ENCODE results near the gene TMA7.

The TMA7 gene

DNA sequence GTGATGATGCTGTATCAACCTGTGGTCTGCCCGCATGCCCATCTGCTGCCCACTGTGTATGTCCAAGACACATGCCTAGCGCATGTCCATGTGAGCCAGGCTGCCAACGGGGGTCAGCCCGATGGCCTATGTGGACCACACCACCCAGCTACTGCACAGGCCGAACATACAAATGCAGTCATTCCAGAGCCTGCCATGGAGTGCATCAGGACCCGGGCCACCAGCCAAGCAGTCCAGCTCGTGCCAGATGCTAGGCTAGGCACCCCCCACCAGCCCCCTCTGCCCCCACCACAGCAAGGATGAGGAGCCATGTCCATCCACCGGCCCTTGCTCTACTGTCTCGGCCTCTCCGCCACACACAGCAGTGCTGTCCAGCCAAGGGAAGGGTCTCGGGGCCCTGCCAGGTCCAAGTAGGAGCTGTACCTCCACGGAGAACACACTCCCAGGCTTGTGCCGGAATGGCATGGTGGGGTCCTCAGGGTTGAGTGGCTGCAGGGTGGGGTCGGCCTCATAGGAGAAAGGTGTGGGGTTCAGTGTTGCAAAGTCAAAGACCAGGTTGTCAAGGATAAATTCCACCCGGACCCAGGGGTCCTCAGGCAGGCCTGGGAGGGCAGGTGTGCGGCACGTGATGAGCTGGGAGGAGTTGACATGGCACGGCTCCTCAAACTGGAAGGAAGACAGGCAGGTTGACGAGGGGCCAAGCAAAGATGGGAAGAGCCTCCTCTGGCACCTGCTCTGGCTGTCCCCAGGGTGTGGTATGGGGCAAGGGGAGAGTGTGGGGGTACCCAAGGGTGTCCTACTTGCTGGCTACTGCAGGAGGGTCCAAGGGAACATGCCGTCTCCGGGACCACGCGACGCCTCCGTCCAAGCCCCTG lies 25.4 kb upstream of the TMA7 start:
- H3K36me3 ChIP-seq (ENCODE audit: insufficient read depth, insufficient read length, low read length): peaks cover 97% of the 10 kb centered on the region
- TF ChIP-seq SUZ12 (IDR thresholded peaks at IDR 0.05; ENCODE audit: extremely low read depth, insufficient read depth, insufficient read length) (no peak), ZNF274 (IDR thresholded peaks at IDR 0.05; ENCODE audit: low read depth, low read length) (no peak), YY1 (IDR thresholded peaks at IDR 0.05; ENCODE audit: insufficient read depth, insufficient read length) (no peak)

DNA sequence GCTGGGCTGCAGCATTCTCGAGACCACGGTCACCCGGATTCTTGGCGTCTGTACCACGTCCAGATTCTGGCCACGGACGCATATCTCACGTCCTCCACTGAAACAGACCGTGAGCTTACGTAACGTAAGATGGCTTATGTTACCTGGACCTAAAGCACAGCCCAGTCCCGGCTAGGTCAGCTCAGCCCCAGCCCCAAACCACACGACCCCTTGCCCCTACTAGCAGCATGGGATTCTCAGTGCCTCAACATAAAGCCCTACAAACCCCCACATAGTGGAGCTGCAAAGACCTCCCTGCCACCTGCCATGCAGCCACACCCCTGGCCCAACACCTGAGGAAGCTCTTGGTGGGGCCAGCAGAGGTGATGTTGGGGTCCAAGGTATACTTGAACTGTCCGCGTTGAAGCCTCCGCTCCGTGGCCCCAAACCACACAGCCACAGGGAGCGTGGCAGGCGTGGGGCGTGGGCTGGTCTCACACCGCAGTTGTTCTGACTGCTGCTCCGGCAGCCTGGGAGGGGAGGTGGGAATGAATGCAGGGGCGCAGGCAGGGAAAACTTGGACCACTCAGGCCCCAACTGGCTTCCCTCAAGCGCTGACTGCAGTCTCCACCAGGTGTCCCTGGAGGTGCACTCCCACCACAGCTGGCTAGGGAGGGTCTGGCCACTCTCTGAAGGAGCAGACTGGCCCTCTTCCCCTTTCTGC lies 24.7 kb upstream of the TMA7 start:
- H3K36me3 ChIP-seq (ENCODE audit: insufficient read depth, insufficient read length, low read length): peaks cover 97% of the 10 kb centered on the region
- TF ChIP-seq ZNF274 (IDR thresholded peaks at IDR 0.05; ENCODE audit: low read depth, low read length) (no peak), YY1 (IDR thresholded peaks at IDR 0.05; ENCODE audit: insufficient read depth, insufficient read length) (no peak), SUZ12 (IDR thresholded peaks at IDR 0.05; ENCODE audit: extremely low read depth, insufficient read depth, insufficient read length) (no peak)
- DNase-seq (ENCODE audit: low read depth, low spot score): no peak

More for the DNA sequence above, 25.4 kb upstream of the TMA7 start:
- peaks cover under 1% of the 10 kb centered on the region for H3K4me1 ChIP-seq (ENCODE audit: insufficient read depth, insufficient read length)
- no peaks in the 10 kb centered on the region for H3K9me3 ChIP-seq (ENCODE audit: insufficient read depth, low read length)
- no peak overlapping the region for H3K4me3 ChIP-seq (ENCODE audit: insufficient read length, low read depth)
- no peaks in the 10 kb centered on the region for H3K27me3 ChIP-seq (ENCODE audit: insufficient read depth, insufficient read length)
- H3K9ac ChIP-seq (ENCODE audit: insufficient read length, low read depth): no peak overlapping the region
- DNase-seq (ENCODE audit: low read depth, low spot score): no peak

DNA sequence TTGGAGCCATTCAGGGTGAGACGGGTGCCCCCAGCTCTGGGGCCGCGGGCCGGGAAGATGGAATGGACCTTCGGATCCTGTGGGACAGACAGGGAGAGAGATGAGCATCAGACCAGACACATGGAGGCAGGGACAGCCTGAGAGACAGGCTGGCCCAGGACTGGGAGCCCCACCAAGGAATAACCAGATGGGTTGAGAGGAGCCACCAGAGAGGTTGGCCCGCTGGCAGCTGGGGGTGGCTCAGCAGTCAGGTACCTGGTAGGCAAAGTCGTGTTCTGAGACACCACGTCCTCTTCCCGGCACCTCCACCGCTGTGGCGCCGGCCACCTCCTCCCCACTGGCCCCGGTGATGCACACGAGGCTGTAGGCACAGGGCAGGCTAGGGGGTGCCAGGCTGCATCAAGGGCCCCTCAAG lies 24.0 kb upstream of the TMA7 start:
- Histone ChIP-seq H3K36me3 (ENCODE audit: insufficient read depth, insufficient read length, low read length) (peaks cover 97% of the 10 kb centered on the region), H3K9me3 (ENCODE audit: insufficient read depth, low read length) (no peaks in the 10 kb centered on the region), H3K4me3 (ENCODE audit: insufficient read length, low read depth) (no peak overlapping the region), H3K27me3 (ENCODE audit: insufficient read depth, insufficient read length) (no peaks in the 10 kb centered on the region), H3K4me1 (ENCODE audit: insufficient read depth, insufficient read length) (no peaks in the 10 kb centered on the region), H3K9ac (ENCODE audit: insufficient read length, low read depth) (no peak overlapping the region)
- DNase-seq (ENCODE audit: low read depth, low spot score): no peak
- no peak for TF ChIP-seq SUZ12 (IDR thresholded peaks at IDR 0.05; ENCODE audit: extremely low read depth, insufficient read depth, insufficient read length)
- TF ChIP-seq YY1 (IDR thresholded peaks at IDR 0.05; ENCODE audit: insufficient read depth, insufficient read length): no peak
- TF ChIP-seq ZNF274 (IDR thresholded peaks at IDR 0.05; ENCODE audit: low read depth, low read length): no peak

More for the DNA sequence above, 24.7 kb upstream of the TMA7 start:
- Histone ChIP-seq H3K9me3 (ENCODE audit: insufficient read depth, low read length) (no peaks in the 10 kb centered on the region), H3K4me1 (ENCODE audit: insufficient read depth, insufficient read length) (no peaks in the 10 kb centered on the region), H3K4me3 (ENCODE audit: insufficient read length, low read depth) (no peak overlapping the region), H3K27me3 (ENCODE audit: insufficient read depth, insufficient read length) (no peaks in the 10 kb centered on the region), H3K9ac (ENCODE audit: insufficient read length, low read depth) (no peak overlapping the region)

DNA sequence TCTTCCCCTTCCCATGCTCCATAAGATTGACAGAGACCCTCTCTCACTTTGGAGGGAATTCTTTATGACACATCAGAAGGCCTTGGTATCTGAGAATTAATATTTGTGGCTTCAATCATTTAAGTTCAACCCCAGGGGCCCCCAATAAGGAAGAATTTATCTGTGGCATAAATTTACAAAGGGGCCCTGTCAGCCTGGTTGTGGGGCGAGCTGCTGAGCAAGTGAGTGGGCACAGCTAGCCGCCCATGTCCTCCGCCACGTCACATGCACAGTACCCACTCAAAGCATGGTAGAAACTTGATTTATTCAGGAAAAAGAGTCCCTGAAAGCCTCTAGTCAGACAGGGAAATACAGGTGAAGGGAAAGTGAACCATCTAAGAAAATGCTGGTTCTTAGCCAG lies 23.5 kb upstream of the TMA7 start:
- Histone ChIP-seq H3K27me3 (ENCODE audit: insufficient read depth, insufficient read length) (no peaks in the 10 kb centered on the region), H3K4me1 (ENCODE audit: insufficient read depth, insufficient read length) (no peaks in the 10 kb centered on the region), H3K9me3 (ENCODE audit: insufficient read depth, low read length) (no peaks in the 10 kb centered on the region), H3K4me3 (ENCODE audit: insufficient read length, low read depth) (no peak overlapping the region), H3K9ac (ENCODE audit: insufficient read length, low read depth) (no peak overlapping the region), H3K36me3 (ENCODE audit: insufficient read depth, insufficient read length, low read length) (peaks cover 97% of the 10 kb centered on the region)
- DNase-seq (ENCODE audit: low read depth, low spot score): no peak
- no peak for TF ChIP-seq ZNF274 (IDR thresholded peaks at IDR 0.05; ENCODE audit: low read depth, low read length)
- no peak for TF ChIP-seq YY1 (IDR thresholded peaks at IDR 0.05; ENCODE audit: insufficient read depth, insufficient read length)

DNA sequence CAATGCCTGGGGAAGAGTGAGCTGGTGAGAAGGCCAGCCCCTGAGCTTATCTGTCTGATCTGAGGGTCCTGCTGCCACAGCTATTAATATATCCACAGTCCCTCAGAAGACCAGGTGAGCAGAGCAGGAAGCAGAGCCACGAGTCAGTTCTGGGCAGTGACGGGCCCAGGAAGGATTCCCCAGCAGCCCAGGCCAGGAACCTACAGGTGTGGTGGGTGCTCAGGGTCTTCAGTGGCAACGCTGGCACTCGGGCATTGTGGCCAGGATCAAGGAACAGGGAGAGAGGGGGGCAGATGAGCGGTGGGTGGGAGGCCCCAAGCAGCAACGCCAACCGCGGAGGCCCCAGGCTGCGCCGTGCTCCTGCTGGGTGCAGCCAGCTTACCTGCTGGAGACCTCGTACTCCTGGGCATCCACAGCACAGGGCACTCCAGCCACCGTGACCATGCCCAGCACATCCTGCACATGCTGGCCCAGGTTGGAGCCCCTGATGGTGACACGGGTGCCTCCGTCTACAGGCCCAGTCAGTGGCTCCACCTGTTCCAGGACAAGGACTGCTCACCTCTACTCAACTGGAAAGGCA lies 22.4 kb upstream of the TMA7 start:
- Histone ChIP-seq H3K36me3 (ENCODE audit: insufficient read depth, insufficient read length, low read length) (peaks cover 92% of the 10 kb centered on the region), H3K27me3 (ENCODE audit: insufficient read depth, insufficient read length) (no peaks in the 10 kb centered on the region), H3K9me3 (ENCODE audit: insufficient read depth, low read length) (no peaks in the 10 kb centered on the region), H3K9ac (ENCODE audit: insufficient read length, low read depth) (no peak overlapping the region), H3K4me3 (ENCODE audit: insufficient read length, low read depth) (no peak overlapping the region), H3K4me1 (ENCODE audit: insufficient read depth, insufficient read length) (no peaks in the 10 kb centered on the region)
- DNase-seq (ENCODE audit: low read depth, low spot score): no peak
- TF ChIP-seq SUZ12 (IDR thresholded peaks at IDR 0.05; ENCODE audit: extremely low read depth, insufficient read depth, insufficient read length) (no peak), ZNF274 (IDR thresholded peaks at IDR 0.05; ENCODE audit: low read depth, low read length) (no peak), YY1 (IDR thresholded peaks at IDR 0.05; ENCODE audit: insufficient read depth, insufficient read length) (no peak)

DNA sequence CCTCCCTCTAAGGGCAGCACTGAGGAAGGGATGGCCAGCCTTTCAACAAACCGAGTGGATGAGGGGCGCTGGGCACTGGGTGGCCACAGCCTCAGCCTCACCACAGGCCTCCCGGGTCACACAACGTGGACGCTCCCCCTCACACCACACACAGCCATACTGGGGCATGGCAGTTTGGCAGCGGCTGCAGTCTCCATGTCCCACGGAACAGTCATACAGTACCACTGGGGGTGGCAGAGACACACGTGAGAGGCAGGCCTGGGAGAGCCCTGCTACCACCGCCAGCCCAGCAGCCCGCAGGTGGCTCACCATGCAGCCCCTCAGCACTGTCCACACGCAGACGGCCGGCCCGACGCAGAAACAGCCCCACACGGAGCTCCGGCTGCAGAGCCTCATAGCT lies 21.9 kb upstream of the TMA7 start:
- peaks cover 92% of the 10 kb centered on the region for H3K36me3 ChIP-seq (ENCODE audit: insufficient read depth, insufficient read length, low read length)
- no peak overlapping the region for H3K4me3 ChIP-seq (ENCODE audit: insufficient read length, low read depth)
- no peak overlapping the region for H3K9ac ChIP-seq (ENCODE audit: insufficient read length, low read depth)
- H3K9me3 ChIP-seq (ENCODE audit: insufficient read depth, low read length): no peaks in the 10 kb centered on the region
- DNase-seq (ENCODE audit: low read depth, low spot score): no peak
- TF ChIP-seq YY1 (IDR thresholded peaks at IDR 0.05; ENCODE audit: insufficient read depth, insufficient read length): no peak
- TF ChIP-seq ZNF274 (IDR thresholded peaks at IDR 0.05; ENCODE audit: low read depth, low read length): no peak
- no peak for TF ChIP-seq SUZ12 (IDR thresholded peaks at IDR 0.05; ENCODE audit: extremely low read depth, insufficient read depth, insufficient read length)
- no peaks in the 10 kb centered on the region for H3K4me1 ChIP-seq (ENCODE audit: insufficient read depth, insufficient read length)
- no peaks in the 10 kb centered on the region for H3K27me3 ChIP-seq (ENCODE audit: insufficient read depth, insufficient read length)

DNA sequence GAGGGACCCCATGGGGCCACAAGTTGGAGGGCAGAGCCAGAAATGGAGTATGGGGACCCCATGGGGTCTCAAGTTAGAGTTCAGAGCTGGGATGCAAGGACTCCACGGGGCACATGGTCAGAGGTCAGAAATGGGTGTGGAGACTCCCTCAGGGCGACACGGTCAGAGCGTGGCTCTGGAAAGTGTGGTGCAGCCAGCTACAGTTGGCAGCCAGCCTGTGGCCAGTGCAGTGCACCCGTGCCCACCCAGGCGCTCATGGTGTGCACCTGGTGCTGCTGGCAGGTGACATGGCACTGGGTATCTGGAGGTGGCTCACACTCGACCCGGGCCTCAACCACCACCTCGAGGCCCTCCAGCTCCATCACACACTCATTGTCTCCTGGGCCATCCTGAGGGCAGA lies 21.4 kb upstream of the TMA7 start:
- Histone ChIP-seq H3K4me3 (ENCODE audit: insufficient read length, low read depth) (no peak overlapping the region), H3K9ac (ENCODE audit: insufficient read length, low read depth) (no peak overlapping the region), H3K4me1 (ENCODE audit: insufficient read depth, insufficient read length) (no peaks in the 10 kb centered on the region), H3K27me3 (ENCODE audit: insufficient read depth, insufficient read length) (no peaks in the 10 kb centered on the region), H3K36me3 (ENCODE audit: insufficient read depth, insufficient read length, low read length) (peaks cover 92% of the 10 kb centered on the region), H3K9me3 (ENCODE audit: insufficient read depth, low read length) (no peaks in the 10 kb centered on the region)
- DNase-seq (ENCODE audit: low read depth, low spot score): no peak
- no peak for TF ChIP-seq ZNF274 (IDR thresholded peaks at IDR 0.05; ENCODE audit: low read depth, low read length)
- no peak for TF ChIP-seq YY1 (IDR thresholded peaks at IDR 0.05; ENCODE audit: insufficient read depth, insufficient read length)
- TF ChIP-seq SUZ12 (IDR thresholded peaks at IDR 0.05; ENCODE audit: extremely low read depth, insufficient read depth, insufficient read length): no peak
